HepG2 (cell line): ENCODE measurements around the gene SULT2B1. TPM values are rescaled to one million over a fixed set of nuclear protein-coding genes. Genes with fewer than 3 reads are reported as not detected.

Experiments used
- FOXA1 ChIP-seq, 2 experiments: fragments of 450-650 bp in 1 of 2; sonication (generic) in 1 of 2; formaldehyde crosslinking in 1 of 2; IDR thresholded peaks; 2 replicates each; pipeline versions ENCODE4 v1.4.0 to v1.6.1; 2016 to 2020; ENCODE audit warnings: missing genetic modification reagents in 1 of 2
- FOXC1 ChIP-seq: sonication (generic); formaldehyde crosslinking; IDR thresholded peaks from 2 replicates; pipeline ENCODE4 v1.8.0; 2022; ENCODE audit warnings: mild to moderate bottlenecking, missing genetic modification reagents, borderline replicate concordance
- NR2F2 ChIP-seq: IDR thresholded peaks from 2 replicates; pipeline ENCODE4 v1.6.1; 2012; ENCODE audit warnings: low read depth, inconsistent platforms, borderline replicate concordance
- RCOR2 ChIP-seq: IDR thresholded peaks from 2 replicates; pipeline ENCODE4 v1.6.1; 2016; ENCODE audit warnings: missing biosample characterization, missing genetic modification reagents
- TCF7L2 ChIP-seq: IDR thresholded peaks from 2 replicates; pipeline ENCODE4 v1.6.1; 2011; ENCODE audit warnings: mild to moderate bottlenecking, low read depth, low read length, moderate library complexity
- U2AF2 ChIP-seq: fragments of 200-400 bp; formaldehyde crosslinking; IDR thresholded peaks from 2 replicates; pipeline ENCODE4 v1.6.1; 2017; ENCODE audit warnings: low read depth, mild to moderate bottlenecking, low read length
- ZFP36L1 ChIP-seq: sonication (generic); formaldehyde crosslinking; IDR thresholded peaks from 2 replicates; pipeline ENCODE4 v1.8.0; 2022; ENCODE audit warnings: mild to moderate bottlenecking, missing genetic modification reagents, moderate library complexity
- ZMYM2 ChIP-seq: sonication (generic); formaldehyde crosslinking; IDR thresholded peaks from 2 replicates; pipeline ENCODE4 v1.8.0; 2022; ENCODE audit warnings: mild to moderate bottlenecking, missing genetic modification reagents
- ZNF224 ChIP-seq: sonication (generic); formaldehyde crosslinking; IDR thresholded peaks from 2 replicates; pipeline ENCODE4 v1.5.0; 2020; ENCODE audit warnings: mild to moderate bottlenecking, missing genetic modification reagents
- ZNF33B ChIP-seq: sonication (generic); formaldehyde crosslinking; IDR thresholded peaks from 2 replicates; pipeline ENCODE4 v1.5.1; 2020; ENCODE audit warnings: mild to moderate bottlenecking, missing genetic modification reagents
- ZNF354B ChIP-seq: sonication (generic); formaldehyde crosslinking; IDR thresholded peaks from 2 replicates; pipeline ENCODE4 v1.8.0; 2022; ENCODE audit warnings: mild to moderate bottlenecking, missing genetic modification reagents
- ZSCAN22 ChIP-seq: sonication (generic); formaldehyde crosslinking; IDR thresholded peaks from 2 replicates; pipeline ENCODE4 v1.4.0; 2020; ENCODE audit warnings: mild to moderate bottlenecking, missing genetic modification reagents
- polyA plus RNA-seq, 8 experiments: library from polyadenylated mRNA; depleted of rRNA in 3 of 8; stranded (reverse) in 7 of 8; unstranded in 1 of 8; fragments of >200 nt; fragmentation: Illumina TruSeq in 4 of 8; extraction: Trizol in 4 of 8; gene quantifications; 2 replicates each; pipeline versions ENCODE4 v1.2.1 to v1.2.3, GENCODE V29; 2011 to 2016; ENCODE audit warnings: low read depth in 4 of 8, missing spikeins in 1 of 8, mixed read lengths in 1 of 8; ENCODE audit not compliant: insufficient read depth in 1 of 8
- total RNA-seq, 5 experiments: library from RNA; depleted of rRNA; stranded (reverse); fragments of >200 nt; fragmentation: Illumina TruSeq; extraction: Trizol; gene quantifications; 2 replicates each; pipeline ENCODE4 v1.2.3, GENCODE V29; 2016; ENCODE audit warnings: low read depth in 1 of 5
- TF ChIP-seq, protein P1 (sequence below), 2 experiments: sonication (generic) in 1 of 2; formaldehyde crosslinking in 1 of 2; IDR thresholded peaks; 2 replicates each; pipeline versions ENCODE4 v1.4.0 to v1.6.1; 2018 to 2020; ENCODE audit warnings: missing genetic modification reagents in 2 of 2, borderline replicate concordance in 1 of 2, low read depth in 1 of 2, mild to moderate bottlenecking in 1 of 2, missing biosample characterization in 1 of 2
- TF ChIP-seq, protein P2 (sequence below): sonication (generic); formaldehyde crosslinking; IDR thresholded peaks from 2 replicates; pipeline ENCODE4 v1.8.0; 2022; ENCODE audit warnings: missing genetic modification reagents, mild to moderate bottlenecking, inconsistent platforms, borderline replicate concordance
- TF ChIP-seq, protein P3 (sequence below): sonication (generic); formaldehyde crosslinking; IDR thresholded peaks from 2 replicates; pipeline ENCODE4 v1.4.0; 2020; ENCODE audit warnings: missing genetic modification reagents
- TF ChIP-seq, protein P4 (sequence below): sonication (generic); formaldehyde crosslinking; conservative IDR thresholded peaks from 2 replicates; pipeline ENCODE4 v1.5.0; 2020; ENCODE audit warnings: missing genetic modification reagents
- TF ChIP-seq, protein P5 (sequence below): sonication (generic); formaldehyde crosslinking; conservative IDR thresholded peaks from 2 replicates; pipeline ENCODE4 v1.4.0; 2020; ENCODE audit warnings: mild to moderate bottlenecking, missing genetic modification reagents, moderate library complexity

The SULT2B1 gene
- total and polyA plus RNA-seq, 2 of the 13 experiments (the other 11 are each of a cell fraction or from before 2014, with no cell fraction given), result 0.13 TPM; not detected in 1

GRCh38 chr19:48637449-48637947, 85.5 kb downstream of the SULT2B1 start (continued):
- TF ChIP-seq, protein P1, sequence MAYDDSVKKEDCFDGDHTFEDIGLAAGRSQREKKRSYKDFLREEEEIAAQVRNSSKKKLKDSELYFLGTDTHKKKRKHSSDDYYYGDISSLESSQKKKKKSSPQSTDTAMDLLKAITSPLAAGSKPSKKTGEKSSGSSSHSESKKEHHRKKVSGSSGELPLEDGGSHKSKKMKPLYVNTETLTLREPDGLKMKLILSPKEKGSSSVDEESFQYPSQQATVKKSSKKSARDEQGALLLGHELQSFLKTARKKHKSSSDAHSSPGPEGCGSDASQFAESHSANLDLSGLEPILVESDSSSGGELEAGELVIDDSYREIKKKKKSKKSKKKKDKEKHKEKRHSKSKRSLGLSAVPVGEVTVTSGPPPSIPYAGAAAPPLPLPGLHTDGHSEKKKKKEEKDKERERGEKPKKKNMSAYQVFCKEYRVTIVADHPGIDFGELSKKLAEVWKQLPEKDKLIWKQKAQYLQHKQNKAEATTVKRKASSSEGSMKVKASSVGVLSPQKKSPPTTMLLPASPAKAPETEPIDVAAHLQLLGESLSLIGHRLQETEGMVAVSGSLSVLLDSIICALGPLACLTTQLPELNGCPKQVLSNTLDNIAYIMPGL (CRISPR knock-in tag; IDR thresholded peaks at IDR 0.05; ENCODE audit: borderline replicate concordance in 1 of 2, low read depth in 1 of 2), result peak in 1 of 2 experiments; percentile 57; a peak in 2 of 4 replicates
- no peak for TF ChIP-seq TCF7L2
- peak; percentile 71; the same call in 1 of the 2 replicates for TF ChIP-seq ZSCAN22 (CRISPR knock-in tag)
- TF ChIP-seq RCOR2, result no peak
- TF ChIP-seq ZNF224 (CRISPR knock-in tag), result no peak
- TF ChIP-seq, protein P2, sequence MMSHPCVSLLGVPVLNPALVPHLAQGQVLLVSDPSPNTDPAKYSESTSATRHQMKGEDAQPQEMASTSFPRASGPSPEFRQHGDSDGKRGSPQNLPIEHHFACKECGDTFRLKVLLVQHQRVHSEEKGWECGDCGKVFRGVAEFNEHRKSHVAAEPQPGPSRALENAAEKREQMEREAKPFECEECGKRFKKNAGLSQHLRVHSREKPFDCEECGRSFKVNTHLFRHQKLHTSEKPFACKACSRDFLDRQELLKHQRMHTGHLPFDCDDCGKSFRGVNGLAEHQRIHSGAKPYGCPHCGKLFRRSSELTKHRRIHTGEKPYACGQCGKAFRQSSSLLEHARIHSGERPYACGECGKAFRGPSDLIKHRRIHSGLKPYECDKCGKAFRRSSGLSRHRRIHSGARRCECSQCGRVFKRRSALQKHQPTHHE, result no peak
- TF ChIP-seq, protein P3, sequence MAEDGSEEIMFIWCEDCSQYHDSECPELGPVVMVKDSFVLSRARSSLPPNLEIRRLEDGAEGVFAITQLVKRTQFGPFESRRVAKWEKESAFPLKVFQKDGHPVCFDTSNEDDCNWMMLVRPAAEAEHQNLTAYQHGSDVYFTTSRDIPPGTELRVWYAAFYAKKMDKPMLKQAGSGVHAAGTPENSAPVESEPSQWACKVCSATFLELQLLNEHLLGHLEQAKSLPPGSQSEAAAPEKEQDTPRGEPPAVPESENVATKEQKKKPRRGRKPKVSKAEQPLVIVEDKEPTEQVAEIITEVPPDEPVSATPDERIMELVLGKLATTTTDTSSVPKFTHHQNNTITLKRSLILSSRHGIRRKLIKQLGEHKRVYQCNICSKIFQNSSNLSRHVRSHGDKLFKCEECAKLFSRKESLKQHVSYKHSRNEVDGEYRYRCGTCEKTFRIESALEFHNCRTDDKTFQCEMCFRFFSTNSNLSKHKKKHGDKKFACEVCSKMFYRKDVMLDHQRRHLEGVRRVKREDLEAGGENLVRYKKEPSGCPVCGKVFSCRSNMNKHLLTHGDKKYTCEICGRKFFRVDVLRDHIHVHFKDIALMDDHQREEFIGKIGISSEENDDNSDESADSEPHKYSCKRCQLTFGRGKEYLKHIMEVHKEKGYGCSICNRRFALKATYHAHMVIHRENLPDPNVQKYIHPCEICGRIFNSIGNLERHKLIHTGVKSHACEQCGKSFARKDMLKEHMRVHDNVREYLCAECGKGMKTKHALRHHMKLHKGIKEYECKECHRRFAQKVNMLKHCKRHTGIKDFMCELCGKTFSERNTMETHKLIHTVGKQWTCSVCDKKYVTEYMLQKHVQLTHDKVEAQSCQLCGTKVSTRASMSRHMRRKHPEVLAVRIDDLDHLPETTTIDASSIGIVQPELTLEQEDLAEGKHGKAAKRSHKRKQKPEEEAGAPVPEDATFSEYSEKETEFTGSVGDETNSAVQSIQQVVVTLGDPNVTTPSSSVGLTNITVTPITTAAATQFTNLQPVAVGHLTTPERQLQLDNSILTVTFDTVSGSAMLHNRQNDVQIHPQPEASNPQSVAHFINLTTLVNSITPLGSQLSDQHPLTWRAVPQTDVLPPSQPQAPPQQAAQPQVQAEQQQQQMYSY (CRISPR knock-in tag), result no peak
- TF ChIP-seq ZMYM2 (CRISPR knock-in tag), result no peak
- TF ChIP-seq, protein P4, sequence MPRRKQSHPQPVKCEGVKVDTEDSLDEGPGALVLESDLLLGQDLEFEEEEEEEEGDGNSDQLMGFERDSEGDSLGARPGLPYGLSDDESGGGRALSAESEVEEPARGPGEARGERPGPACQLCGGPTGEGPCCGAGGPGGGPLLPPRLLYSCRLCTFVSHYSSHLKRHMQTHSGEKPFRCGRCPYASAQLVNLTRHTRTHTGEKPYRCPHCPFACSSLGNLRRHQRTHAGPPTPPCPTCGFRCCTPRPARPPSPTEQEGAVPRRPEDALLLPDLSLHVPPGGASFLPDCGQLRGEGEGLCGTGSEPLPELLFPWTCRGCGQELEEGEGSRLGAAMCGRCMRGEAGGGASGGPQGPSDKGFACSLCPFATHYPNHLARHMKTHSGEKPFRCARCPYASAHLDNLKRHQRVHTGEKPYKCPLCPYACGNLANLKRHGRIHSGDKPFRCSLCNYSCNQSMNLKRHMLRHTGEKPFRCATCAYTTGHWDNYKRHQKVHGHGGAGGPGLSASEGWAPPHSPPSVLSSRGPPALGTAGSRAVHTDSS (CRISPR knock-in tag), result no peak
- no peak for TF ChIP-seq FOXA1 (IDR thresholded peaks at IDR 0.05)
- TF ChIP-seq FOXA1 (CRISPR knock-in tag; IDR thresholded peaks at IDR 0.05), result no peak
- peak; percentile 92; the same call in 1 of the 2 replicates for TF ChIP-seq ZFP36L1 (CRISPR knock-in tag)
- TF ChIP-seq NR2F2, result no peak
- TF ChIP-seq, protein P5, sequence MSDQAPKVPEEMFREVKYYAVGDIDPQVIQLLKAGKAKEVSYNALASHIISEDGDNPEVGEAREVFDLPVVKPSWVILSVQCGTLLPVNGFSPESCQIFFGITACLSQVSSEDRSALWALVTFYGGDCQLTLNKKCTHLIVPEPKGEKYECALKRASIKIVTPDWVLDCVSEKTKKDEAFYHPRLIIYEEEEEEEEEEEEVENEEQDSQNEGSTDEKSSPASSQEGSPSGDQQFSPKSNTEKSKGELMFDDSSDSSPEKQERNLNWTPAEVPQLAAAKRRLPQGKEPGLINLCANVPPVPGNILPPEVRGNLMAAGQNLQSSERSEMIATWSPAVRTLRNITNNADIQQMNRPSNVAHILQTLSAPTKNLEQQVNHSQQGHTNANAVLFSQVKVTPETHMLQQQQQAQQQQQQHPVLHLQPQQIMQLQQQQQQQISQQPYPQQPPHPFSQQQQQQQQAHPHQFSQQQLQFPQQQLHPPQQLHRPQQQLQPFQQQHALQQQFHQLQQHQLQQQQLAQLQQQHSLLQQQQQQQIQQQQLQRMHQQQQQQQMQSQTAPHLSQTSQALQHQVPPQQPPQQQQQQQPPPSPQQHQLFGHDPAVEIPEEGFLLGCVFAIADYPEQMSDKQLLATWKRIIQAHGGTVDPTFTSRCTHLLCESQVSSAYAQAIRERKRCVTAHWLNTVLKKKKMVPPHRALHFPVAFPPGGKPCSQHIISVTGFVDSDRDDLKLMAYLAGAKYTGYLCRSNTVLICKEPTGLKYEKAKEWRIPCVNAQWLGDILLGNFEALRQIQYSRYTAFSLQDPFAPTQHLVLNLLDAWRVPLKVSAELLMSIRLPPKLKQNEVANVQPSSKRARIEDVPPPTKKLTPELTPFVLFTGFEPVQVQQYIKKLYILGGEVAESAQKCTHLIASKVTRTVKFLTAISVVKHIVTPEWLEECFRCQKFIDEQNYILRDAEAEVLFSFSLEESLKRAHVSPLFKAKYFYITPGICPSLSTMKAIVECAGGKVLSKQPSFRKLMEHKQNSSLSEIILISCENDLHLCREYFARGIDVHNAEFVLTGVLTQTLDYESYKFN (CRISPR knock-in tag), result peak; percentile 68
- no peak for TF ChIP-seq U2AF2
- peak; percentile 89; the same call in 1 of the 2 replicates for TF ChIP-seq ZNF354B (CRISPR knock-in tag)
- TF ChIP-seq FOXC1 (CRISPR knock-in tag), result no peak; the same call in 1 of the 2 replicates
- no peak for TF ChIP-seq ZNF33B
